Activated effector memory CD4-positive, alpha-beta T cell treated with anti-CD3 and anti-CD28 coated beads, Interleukin-2, amount 50 U/mL, for 16 hours (primary cell): ENCODE results near the gene PPP1R2C.

Experiments
- DNase-seq: peaks from one replicate; pipeline ENCODE4 v3.0.0-alpha.2; 2020

Gene PPP1R2C

DNA sequence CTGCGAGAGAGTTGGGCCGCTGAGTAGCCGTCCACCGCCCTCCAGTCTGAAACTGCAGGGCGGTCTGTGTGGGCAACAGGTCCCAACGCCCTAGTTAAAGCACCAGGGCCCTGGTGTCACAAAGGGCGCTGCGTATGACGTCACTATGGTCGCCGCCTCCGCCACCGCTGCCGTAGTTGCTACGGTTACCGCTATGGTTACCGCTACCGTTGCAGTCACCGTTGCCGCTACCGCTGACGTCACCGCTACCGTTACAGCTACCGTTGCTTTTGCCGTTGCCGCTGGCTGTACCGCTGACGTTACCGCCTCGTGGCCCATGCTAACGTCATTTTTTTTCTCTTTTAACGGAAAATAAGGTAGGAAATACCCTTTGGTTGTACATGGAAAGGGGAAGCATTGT, at the start of gene PPP1R2C:
TSS of gene PPP1R2C (minus strand) at position 68 of the 400 bp plus-strand sequence. CDS start 84 bp downstream, outside the sequence.
- no peak for DNase-seq

DNA sequence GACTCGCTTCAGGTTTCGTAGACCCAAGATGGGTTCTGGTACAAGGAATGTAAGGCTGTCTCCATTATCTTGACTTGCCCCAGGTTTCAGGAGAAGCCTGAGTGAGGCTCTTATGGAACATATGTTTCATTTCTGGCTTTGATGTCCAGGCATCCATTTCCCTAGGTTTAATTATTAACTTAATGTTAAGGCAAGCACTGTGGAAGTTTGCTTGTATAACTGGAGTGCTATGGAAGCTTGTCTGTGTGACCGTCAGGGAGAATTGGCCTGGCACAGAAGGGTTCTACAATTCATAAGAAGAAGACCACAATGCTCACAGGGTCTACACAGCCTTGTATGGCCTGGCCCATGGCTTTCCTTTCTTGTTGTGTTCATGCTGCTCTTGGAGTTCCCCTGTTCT, 47.2 kb upstream of the PPP1R2C start:
- DNase-seq, result no peak

GRCh38 chrX:42824541-42824940, 46.6 kb upstream of the PPP1R2C start:
- DNase-seq, result no peak

DNA sequence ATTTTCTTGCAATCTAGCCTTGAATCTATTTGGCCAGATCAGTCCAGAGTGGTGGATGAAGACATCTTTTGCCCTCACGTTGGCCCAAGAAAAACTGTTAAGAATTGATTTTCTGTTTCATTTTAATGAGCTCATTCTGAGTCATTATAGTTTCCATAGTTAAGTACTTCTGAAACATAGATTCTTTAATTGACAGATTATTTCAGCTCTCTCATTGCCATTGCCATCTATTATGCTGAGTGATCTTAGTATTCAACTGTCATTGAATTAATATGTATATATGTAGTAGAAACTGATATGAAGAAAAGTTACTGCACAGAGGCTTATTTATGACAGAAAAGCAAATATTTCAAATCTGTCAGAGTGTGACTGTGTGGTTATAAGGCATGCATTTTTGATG, 45.5 kb upstream of the PPP1R2C start:
- no peak for DNase-seq

DNA sequence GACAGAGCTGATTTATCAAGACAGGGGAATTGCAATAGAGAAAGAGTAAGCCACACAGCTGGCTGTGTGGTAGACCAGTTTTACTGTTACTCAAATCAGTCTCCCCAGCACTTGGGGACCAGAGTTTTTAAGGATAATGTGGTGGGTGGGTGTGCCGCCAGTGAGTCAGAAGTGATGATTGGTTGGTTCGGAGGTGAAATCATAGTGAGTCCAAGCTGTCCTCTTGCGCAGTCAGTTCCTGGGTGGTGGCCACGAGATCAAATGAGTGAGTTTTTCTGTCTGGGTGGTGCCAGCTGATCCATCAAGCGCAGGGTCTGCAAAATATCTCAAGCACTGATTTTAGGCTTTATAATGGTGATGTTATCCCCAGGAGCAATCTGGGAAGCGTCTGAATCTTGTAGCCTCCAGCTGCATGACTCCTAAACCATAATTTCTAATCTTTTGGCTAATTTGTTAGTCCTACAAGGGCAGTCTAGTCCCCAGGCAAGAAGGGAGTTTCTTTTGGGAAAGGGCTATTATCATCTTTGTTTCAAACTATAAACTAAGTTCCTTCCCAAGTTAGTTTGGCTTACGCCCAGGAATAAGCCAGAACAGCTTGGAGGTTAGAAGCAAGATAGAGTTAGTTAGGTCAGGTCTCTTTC, 44.0 kb upstream of the PPP1R2C start:
- no peak for DNase-seq

- no peak for DNase-seq
Measured at GRCh38 chrX:42818151-42818921, 40.4 kb upstream of the PPP1R2C start.

DNA sequence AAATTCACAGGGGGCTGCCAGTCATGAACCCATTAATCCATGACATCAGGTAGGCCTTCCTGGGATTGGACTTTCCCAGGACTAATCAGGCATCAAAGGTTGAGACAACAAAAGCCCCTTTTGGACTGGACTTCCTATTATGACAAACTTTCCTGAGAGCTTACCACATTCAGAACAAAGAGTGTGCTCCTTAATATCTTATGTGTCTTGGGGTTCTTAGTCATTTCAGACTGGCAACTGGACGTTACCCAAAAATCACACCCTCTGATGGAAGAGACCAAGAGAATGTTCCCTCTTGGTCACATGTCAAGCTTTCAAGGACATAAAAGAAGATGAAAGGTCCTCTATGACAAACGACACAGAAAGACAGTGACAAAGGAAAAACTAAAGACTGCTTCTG, 31.6 kb upstream of the PPP1R2C start:
- DNase-seq, result no peak

DNA sequence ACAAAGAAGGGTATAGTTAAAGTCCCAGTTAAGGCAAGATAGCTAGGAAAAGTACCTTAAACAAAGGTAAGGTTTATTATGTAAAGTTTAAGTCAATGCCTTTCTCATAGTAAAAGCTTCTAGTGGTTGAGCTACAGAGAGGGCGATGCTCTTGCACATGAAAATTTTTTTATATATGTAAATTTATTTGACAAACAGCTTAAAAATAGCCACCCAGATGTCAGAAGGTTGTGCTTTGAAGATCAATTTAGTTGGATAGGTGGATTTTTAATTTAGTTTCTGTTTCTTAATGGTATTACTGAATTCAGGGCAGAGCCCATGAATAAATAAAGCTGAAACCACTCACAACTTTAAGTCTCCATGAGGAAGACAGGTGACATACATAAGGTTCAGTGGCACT, 29.4 kb upstream of the PPP1R2C start:
- no peak for DNase-seq

DNA sequence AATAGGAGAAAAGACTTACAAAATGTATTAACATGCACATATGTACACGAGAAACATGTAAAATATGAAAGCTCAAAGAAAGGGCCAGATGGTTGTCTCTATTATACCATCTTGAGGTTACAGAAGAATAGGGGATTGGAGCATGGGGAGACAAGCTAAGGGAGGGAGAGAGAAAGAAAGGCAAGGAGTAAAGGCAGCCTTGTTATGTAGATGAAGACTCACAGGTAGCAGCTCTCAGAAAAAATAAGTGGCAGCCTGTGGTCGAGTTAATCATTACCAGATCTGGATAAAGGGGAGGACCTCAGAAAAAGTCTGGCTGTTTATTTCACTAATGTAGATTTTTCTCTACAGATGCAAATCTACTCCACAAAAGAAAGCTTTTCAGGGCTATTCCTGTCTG, 26.6 kb upstream of the PPP1R2C start:
- DNase-seq, result no peak

DNA sequence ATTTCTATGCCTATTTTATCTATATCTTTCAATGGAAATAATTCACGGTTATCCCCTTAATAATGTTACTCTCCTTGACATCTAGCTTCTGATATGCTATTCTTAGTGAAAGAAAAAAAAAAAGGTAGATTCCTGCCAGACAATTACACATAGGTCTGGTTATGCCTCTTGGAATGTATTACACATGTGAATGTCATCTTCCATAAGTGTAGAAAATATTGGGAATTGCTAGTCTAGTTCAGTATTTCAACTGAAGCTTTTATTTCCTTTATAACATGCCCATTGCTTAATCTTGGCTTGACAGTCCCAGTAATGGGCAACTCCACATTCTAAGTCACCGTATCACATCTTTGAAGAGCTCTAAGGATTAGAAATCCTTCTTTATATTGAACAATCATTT, 25.4 kb upstream of the PPP1R2C start:
- DNase-seq, result no peak

- DNase-seq, result no peak
Measured at GRCh38 chrX:42797651-42798269, 19.8 kb upstream of the PPP1R2C start.

DNA sequence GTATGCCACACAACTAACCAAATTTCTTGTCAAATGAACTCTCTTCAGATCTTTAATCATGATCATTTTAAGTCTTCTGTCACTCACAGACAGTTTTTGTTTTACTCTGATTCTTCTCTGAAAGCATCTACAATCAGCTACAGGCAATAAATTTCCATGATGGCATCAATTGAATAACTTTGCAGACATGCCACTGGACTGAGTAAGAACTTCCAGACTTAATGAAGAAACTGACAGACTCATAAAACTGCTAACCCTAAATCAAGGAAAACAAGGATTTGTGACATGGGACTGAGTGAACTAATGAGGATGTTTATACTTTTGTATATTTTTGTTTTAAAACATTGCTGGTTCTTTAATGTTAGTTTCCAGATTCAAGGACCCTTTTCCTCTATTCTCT, 5.5 kb upstream of the PPP1R2C start:
- no peak for DNase-seq

GRCh38 chrX:42776195-42776594, 1.8 kb downstream of the PPP1R2C start:
- no peak for DNase-seq

- DNase-seq, result no peak
Measured at GRCh38 chrX:42772874-42773273, 5.1 kb downstream of the PPP1R2C start.

GRCh38 chrX:42771506-42772335, 6.2 kb downstream of the PPP1R2C start:
- DNase-seq, result no peak

DNA sequence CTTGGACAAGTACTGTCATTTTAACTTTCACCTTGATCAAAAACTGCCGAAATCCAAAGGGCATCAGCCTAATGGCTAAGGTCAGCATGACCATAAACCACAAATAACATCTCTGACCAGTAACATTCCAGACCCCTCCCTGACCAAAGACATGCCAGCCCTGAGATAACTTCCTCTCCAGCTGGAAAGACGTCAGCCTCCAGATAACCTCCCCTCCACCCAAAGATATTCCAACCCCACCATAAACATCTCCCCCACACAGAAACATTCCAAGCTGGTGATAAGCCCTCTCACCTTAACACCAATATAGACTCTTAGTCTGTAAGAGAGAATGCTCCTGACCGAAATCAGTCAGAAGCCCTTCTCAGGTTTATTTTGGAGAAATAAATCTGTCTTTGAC, 7.4 kb downstream of the PPP1R2C start:
- DNase-seq, result no peak

DNA sequence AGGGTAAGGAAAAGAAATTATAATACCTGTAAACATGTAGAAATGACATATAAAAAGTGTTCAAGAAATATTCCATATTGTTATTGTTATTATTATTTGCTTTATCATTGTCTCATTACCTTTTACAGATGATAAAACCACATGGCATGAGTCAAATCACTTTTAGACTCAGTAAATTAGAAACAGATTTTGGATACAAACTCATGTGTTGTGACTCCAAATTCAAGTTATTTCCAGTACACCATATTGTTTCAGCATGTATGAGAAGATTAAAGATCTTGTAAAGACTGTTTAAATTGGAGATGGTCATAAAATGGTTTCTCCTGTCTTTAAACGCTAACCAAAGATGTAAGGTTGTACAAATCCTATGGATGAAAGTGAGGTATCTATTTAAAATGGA, 18.1 kb downstream of the PPP1R2C start:
- no peak for DNase-seq

DNA sequence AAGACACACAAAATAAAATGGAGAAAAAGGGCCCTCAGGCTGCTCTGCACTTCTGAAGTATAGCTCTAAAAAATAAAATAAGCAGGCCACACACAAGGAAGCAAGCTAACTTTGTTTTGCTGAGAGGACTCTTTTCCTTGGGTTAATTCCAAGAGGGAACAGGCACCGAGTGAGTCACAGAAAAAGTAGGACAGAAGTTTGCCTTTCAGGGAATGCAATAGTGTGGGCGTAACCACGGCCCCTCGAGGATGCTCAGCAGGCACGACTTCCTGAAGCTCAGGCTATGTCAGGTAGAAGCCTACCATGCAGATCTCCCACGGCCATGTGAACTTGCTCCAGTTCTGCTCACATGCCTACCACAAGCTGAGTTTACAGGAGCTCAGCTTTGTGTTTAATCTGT, 22.1 kb downstream of the PPP1R2C start:
- no peak for DNase-seq

DNA sequence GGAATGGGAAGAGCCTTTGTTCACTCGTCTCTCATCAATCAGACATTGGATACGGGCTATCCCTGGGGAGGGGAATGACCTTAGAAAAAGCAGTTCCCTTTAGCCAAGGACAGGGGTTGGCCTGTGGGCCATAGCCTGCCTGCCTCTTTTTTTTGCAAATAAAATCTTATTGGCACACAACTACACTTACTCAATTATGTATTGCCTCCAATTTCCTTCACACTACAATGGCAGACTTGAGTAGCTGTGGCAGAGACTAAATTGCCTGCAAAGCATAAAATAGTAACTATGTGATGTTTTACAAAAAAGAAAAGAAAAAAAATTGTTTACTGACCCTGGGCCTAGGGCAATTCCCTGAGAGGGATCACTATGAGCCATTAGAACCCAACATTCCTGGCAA, 23.4 kb downstream of the PPP1R2C start:
- no peak for DNase-seq

DNA sequence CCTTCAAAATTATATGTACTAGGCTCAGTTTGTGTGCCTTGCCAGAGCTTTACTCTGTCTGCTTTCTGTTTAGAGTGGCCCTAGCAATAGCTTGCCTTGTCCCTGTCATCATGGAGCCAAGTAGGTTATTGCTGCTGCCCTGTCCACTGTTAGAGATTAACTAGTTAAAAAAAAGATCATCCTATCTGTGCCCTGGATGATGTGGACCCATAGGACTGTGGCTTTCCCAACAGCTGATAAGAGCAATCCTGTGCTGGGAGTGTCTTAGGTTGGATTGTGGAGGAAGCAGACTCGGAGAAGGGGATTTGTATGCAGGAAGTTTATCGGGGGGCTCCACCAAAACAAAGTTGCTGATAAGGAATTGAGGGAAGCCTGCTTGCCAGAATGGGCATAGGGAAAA, 23.8 kb downstream of the PPP1R2C start:
- DNase-seq, result no peak

DNA sequence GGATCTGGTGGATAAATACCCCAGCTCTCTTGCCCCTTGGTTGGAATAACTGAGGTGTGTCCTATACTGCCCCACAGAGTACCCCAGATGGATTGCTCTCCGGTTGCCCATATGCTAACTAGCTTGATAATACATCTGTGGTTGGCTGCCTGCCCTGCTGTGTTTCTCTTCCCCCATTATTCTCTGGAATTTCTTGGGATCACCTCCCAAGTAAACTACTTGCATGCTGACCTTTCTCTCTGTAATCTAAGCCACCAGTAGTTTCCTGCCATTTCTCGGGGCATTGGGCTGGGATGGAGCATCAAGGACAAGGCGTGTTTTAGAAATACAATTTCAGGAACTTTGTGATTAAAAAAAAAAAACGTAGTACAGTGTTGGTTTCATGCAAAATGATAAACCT, 25.2 kb downstream of the PPP1R2C start:
- DNase-seq, result no peak

DNA sequence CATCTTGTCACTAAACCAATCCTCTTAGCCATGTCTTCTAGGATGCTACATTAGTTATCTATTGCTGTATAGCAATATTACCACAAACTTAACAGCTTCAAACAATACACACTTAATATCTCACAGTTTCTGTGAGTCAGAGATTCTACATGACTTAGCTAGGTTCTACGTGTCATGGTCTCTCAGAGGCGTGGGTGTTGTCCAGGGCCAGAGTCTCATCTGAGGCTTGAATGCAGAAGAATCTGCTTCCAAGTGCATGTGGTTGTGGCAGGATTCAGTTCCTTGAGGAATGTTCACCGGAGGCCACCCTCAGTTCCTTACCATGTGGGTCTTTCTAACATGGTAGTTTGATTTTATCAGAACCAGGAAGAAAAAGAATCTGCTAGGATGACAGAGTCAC, 26.4 kb downstream of the PPP1R2C start:
- no peak for DNase-seq

- no peak for DNase-seq
Measured at GRCh38 chrX:42748067-42748850, 29.7 kb downstream of the PPP1R2C start.
